Activated CD4-positive, alpha-beta T cell treated with anti-CD3 and anti-CD28 coated beads for 36 hours (primary cell): Measurements from ENCODE around the gene PFDN1. TPM values are rescaled to one million over a fixed set of nuclear protein-coding genes. Genes with fewer than 3 reads are reported as not detected.

Experiments used
- ATAC-seq: fragments of 200-7000 bp; cut with Tn5 transposase; one replicate; pipeline ENCODE4 v1.10.0; 2021; ENCODE audit warnings: mild to moderate bottlenecking, moderate library complexity
- CTCF ChIA-PET: fragments of 350-600 bp; sonication (Branson Sonifier 250); formaldehyde crosslinking; loops from one replicate; lab custom pipeline; 2021; ENCODE audit warnings: antibody characterized with exemption; lab: Charles Lee
- POLR2A ChIA-PET: fragments of 350-600 bp; sonication (Branson Sonifier 250); formaldehyde crosslinking; loops from one replicate; lab custom pipeline; 2021; ENCODE audit warnings: antibody characterized with exemption, inconsistent platforms; lab: Charles Lee
- DNase-seq: peaks from one replicate; pipeline ENCODE4 v3.0.0-alpha.2; 2020
- H3K27ac Mint-ChIP-seq: one replicate; pipeline ENCODE4 v1.8.0; 2021; ENCODE audit warnings: mixed read lengths
- H3K27me3 Mint-ChIP-seq: one replicate; pipeline ENCODE4 v1.8.0; 2021; ENCODE audit warnings: mixed read lengths
- H3K36me3 Mint-ChIP-seq: one replicate; pipeline ENCODE4 v1.8.0; 2021; ENCODE audit warnings: low read depth, mixed read lengths
- H3K4me1 Mint-ChIP-seq: one replicate; pipeline ENCODE4 v1.8.0; 2021; ENCODE audit warnings: mixed read lengths
- H3K4me3 Mint-ChIP-seq: one replicate; pipeline ENCODE4 v1.8.0; 2021; ENCODE audit warnings: mild to moderate bottlenecking, moderate library complexity, mixed read lengths
- H3K9me3 Mint-ChIP-seq: one replicate; pipeline ENCODE4 v1.8.0; 2021; ENCODE audit warnings: low read depth, mixed read lengths
- intact Hi-C, 2 experiments: fragments of 100-400 bp; cut with DNase I in 1 of 2; cut with micrococcal nuclease in 1 of 2; formaldehyde crosslinking; loops; one replicate each; pipeline versions ENCODE4 v1.14.2 to v1.15.1; 2022 to 2024; cut with DNase I, micrococcal nuclease
- total RNA-seq, 2 experiments: library from RNA; stranded (reverse); gene quantifications; one replicate each; pipeline ENCODE4 v1.2.3, GENCODE V29; 2021

The PFDN1 gene
- total RNA-seq, 2 experiments from 2014 or later: 52.6 to 63.2 TPM

DNA sequence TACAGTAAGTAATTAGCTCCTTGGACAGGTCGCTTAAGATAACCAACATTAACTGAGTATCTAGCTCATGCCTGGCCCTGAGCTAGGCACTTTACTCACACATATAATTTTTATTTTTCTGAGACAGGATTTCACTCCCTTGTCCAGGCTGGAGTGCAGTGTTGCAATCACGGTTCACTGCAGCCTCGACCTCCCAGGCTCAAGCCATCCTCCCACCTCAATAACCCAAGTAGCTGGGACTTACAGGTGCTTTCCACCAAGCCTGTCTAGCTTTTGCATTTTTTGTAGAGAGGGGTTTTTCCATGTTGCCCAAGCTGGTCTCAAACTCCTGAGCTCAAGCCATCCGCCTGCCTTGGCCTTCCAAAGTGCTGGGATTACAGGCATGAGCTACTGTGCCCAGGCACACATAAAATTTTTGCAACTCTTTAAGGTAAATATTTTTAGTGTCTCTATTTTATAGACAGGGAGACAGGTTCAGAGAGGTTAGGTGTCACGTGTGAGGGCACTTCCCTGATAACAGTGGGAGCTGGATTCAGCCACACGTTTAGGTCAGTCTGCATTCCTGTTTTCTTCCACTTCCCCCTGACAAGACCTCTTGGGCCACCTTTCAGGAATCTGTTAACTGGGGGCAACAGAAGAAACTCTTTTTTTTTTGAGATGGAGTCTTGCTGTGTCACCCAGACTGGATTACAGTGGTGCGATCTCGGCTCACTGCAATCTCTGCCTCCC, 25.3 kb upstream of the PFDN1 start:
- H3K9me3 Mint-ChIP-seq: no peaks in the 10 kb centered on the region
- H3K36me3 Mint-ChIP-seq: peaks cover 5% of the 10 kb centered on the region
- DNase-seq: no peak
- intact Hi-C loops: no loop called here
- ChIA-PET CTCF (interaction anchor here (0.7 to 2.0 kb wide), 7 partner anchors 17 to 87 kb away, joined by 3 to 9 read pairs (median 4); partner anchors contain the start of gene HBEGF), POLR2A (no interaction called here)
- H3K4me1 Mint-ChIP-seq: peaks cover 5% of the 10 kb centered on the region
- no peak for ATAC-seq
- H3K27me3 Mint-ChIP-seq: no peaks in the 10 kb centered on the region
- H3K4me3 Mint-ChIP-seq: no peak overlapping the region
- no peak overlapping the region for H3K27ac Mint-ChIP-seq

DNA sequence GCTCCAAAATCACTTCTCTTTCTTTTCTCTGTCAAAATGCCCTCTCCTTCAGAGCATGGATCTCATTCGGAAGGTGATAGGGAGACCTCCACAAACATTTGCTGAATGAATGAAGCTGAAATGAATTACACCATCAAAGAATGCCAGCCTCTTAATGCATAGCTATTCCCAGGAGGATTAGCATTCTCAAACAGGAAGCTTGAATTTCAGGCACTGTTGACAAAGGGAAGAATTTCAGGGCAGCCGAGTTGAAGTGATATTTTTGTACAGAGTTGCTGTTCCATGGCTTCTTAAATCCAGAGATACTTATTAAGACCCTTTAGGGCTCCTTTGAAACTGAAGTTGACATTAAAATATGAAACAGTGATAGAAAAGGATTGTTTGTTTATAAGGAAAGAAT, 24.7 kb upstream of the PFDN1 start:
- no peak overlapping the region for H3K27ac Mint-ChIP-seq
- H3K36me3 Mint-ChIP-seq: peaks cover 2% of the 10 kb centered on the region
- intact Hi-C loops: no loop called here
- no peak overlapping the region for H3K4me3 Mint-ChIP-seq
- no peak for DNase-seq
- H3K27me3 Mint-ChIP-seq: no peaks in the 10 kb centered on the region
- ChIA-PET CTCF (interaction anchor here (0.7 to 2.0 kb wide), 6 partner anchors 18 to 87 kb away, joined by 3 to 9 read pairs (median 4); partner anchors contain the start of gene HBEGF), POLR2A (no interaction called here)
- no peak for ATAC-seq
- H3K4me1 Mint-ChIP-seq: peaks cover 5% of the 10 kb centered on the region
- H3K9me3 Mint-ChIP-seq: no peaks in the 10 kb centered on the region

DNA sequence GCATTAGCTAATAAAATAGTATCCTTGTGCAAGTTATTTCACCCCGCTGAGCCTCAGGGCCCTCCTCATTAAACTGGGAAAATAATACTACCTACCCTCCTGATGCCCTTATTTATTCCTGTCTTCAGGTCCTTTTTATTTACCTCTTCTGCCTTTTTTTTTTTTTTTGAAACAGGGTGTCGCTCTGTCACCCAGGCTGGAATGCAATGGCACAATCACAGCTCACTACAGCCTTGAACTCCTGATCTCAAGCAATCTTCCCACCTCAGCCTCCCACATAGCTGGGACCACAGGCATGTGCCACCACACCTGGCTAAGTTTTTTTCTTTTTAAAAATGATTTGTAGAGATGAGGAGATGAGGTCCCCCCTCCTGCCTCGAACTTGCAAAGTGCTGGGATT, 22.6 kb upstream of the PFDN1 start:
- Mint-ChIP-seq H3K27ac (no peak overlapping the region), H3K9me3 (no peaks in the 10 kb centered on the region), H3K4me3 (no peak overlapping the region), H3K4me1 (peaks cover 5% of the 10 kb centered on the region), H3K27me3 (no peaks in the 10 kb centered on the region), H3K36me3 (no peaks in the 10 kb centered on the region)
- ChIA-PET CTCF (interaction anchor here (0.6 to 1.2 kb wide), 4 partner anchors 38 to 232 kb away, joined by 3 to 4 read pairs (median 3); partner anchors contain the start of gene SRA1), POLR2A (no interaction called here)
- ATAC-seq (no peak), DNase-seq (no peak)
- intact Hi-C loops: no loop called here

DNA sequence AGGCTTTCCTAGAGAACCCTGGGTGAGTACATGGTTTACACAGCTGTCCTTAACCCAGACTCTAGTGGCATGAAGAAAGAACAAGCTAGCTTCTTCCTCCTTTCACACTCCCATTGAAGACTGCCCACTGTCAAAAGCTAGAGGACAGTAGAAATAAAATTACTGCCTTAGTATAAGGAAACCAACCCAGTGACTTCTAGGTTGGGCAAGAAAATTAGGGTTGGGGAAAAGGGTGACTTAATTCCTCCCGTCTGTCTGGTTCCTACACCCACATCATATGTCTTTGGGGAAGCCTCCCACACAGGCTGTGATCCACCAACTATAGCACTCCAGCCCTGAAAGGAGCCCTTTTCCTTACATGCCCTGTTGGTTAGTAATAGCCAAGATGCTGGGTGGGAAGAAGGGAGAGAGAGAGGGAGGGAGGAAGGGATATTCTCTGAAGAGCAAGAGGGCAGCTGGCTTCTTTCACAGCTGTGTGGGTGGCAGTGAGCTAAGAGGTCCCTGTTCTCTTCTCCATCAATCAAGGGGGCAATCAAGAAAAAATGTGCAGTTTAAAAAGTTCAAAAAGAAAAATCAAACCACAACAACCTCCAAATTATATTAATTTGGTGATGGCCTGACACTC, 21.8 kb upstream of the PFDN1 start:
- Mint-ChIP-seq H3K27me3 (no peaks in the 10 kb centered on the region), H3K9me3 (no peaks in the 10 kb centered on the region), H3K4me1 (peaks cover 5% of the 10 kb centered on the region), H3K27ac (no peak overlapping the region), H3K4me3 (no peak overlapping the region), H3K36me3 (no peaks in the 10 kb centered on the region)
- CTCF ChIA-PET: interaction anchor here (0.5 to 1.2 kb wide), 6 partner anchors 22 to 110 kb away, joined by 3 to 4 read pairs (median 3); partner anchors contain the start of gene HBEGF
- DNase-seq (no peak), ATAC-seq (no peak)
- POLR2A ChIA-PET: interaction anchor here (0.5 kb wide), 1 partner anchor 142 kb away, joined by 4 read pairs; no protein-coding TSS in a partner anchor
- intact Hi-C loops: no loop called here

DNA sequence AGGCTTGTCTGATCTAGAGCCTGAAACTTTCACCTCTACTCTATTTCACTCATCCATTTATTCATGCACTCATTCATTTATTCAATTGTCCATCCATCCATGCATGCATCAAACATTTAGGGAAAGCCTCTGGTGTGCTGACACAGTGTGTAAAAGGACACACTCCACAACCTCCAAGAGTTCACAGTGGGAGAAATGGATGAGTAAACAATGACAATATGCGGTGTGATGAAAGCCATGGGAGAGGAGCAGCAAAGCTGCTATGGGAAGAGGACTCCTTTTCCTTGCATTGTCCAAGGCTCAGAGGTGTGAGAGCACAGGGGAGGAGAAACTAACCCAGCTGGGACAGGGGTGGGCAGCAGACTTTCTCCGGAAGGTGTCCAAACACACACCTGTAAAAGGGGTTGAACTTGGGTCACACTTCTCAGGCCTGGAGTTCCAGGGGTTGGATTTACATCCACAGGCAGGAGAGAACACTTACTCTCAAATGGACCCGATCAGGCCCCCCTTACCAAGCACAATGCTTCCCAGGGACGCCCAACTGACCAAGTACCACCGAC, 21.2 kb upstream of the PFDN1 start:
- ChIA-PET POLR2A (interaction anchor here (0.5 kb wide), 1 partner anchor 141 kb away, joined by 4 read pairs; no protein-coding TSS in a partner anchor), CTCF (interaction anchor here (0.5 to 1.0 kb wide), 2 partner anchors 23 to 28 kb away, joined by 3 read pairs; partner anchors contain the start of gene HBEGF)
- DNase-seq: no peak
- Mint-ChIP-seq H3K27me3 (no peaks in the 10 kb centered on the region), H3K36me3 (no peaks in the 10 kb centered on the region), H3K9me3 (no peaks in the 10 kb centered on the region), H3K27ac (no peak overlapping the region), H3K4me1 (peaks cover 5% of the 10 kb centered on the region), H3K4me3 (no peak overlapping the region)
- no peak for ATAC-seq
- intact Hi-C loops: no loop called here

DNA sequence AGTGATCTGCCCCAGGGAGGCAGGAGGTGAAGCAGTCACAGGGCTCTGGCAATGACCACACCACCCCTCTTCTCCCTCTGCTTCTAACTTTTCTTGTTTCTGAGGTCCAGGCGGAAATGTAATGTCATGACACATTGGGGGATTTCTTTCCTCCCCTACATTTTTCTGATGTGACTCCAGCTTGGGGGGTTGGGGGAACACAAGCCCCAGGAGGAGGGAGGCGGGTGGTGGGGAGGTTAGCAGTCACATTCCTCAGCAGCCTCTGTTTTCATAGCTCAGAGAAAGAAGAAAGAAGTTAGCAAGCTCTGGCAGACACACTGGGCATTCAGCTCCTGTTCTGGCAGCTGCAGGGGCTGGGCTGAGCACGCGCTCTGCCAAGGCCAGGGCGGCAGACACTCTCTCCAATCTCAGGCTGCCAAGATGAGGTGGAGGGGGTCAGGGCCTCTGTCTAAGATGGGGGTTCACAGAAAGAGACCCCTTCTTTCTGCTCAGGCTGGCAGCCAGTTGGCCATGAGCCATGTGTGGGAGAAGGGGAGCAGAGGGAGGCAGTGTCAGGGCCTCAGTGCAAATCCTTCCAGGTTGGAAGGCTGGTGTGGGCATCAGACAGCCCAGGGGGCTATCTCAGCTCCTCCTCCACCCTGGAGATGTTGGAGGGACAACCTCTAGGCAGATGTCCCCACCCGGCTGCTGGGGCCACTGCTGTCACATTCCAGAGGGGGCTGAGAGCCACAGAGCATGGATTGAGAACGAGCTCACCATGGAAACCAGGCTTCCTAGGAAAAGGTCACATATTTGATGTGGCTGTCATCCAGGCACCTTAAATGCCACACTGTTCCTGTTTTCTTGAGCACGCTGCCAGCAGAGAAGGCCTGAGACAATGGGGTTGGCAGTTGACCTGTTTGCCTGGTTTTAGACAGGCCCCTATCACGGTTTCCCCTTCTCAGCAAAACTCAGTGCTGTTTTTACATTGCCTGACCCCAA, 20.1 kb upstream of the PFDN1 start:
- DNase-seq: no peak
- no peaks in the 10 kb centered on the region for H3K27me3 Mint-ChIP-seq
- peaks cover 5% of the 10 kb centered on the region for H3K4me1 Mint-ChIP-seq
- no peak overlapping the region for H3K27ac Mint-ChIP-seq
- ChIA-PET POLR2A (no interaction called here), CTCF (interaction anchor here (0.7 to 1.0 kb wide), 2 partner anchors 32 to 41 kb away, joined by 3 to 4 read pairs; no protein-coding TSS in a partner anchor)
- ATAC-seq: no peak
- no peak overlapping the region for H3K4me3 Mint-ChIP-seq
- no peaks in the 10 kb centered on the region for H3K36me3 Mint-ChIP-seq
- no peaks in the 10 kb centered on the region for H3K9me3 Mint-ChIP-seq
- intact Hi-C loops: no loop called here

DNA sequence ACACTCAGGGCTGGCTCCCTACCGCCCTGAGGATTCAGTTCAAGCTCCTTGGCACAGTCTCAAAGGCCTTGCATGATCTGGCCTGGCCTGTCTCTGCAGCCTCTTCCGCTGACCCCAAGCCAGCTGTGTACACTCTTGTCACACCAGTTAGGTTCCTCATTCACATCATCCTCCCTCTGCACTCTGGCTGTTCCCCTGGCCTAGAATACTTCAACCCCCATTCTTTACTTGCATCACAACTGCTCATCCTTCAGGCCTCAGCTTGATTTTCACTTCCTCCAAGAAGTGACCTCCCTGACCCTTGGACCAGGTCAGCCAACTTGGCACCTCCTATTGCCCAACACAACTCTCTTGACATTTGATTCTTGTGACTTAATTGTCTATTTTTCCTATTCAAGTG, 18.9 kb upstream of the PFDN1 start:
- DNase-seq (no peak), ATAC-seq (no peak)
- no peaks in the 10 kb centered on the region for H3K36me3 Mint-ChIP-seq
- peaks cover 5% of the 10 kb centered on the region for H3K4me1 Mint-ChIP-seq
- ChIA-PET POLR2A (no interaction called here), CTCF (interaction anchor here (1.8 to 1.9 kb wide), 2 partner anchors 78 to 398 kb away, joined by 4 to 6 read pairs; no protein-coding TSS in a partner anchor)
- intact Hi-C loops: no loop called here
- no peak overlapping the region for H3K27ac Mint-ChIP-seq
- no peak overlapping the region for H3K4me3 Mint-ChIP-seq
- no peaks in the 10 kb centered on the region for H3K9me3 Mint-ChIP-seq
- H3K27me3 Mint-ChIP-seq: no peaks in the 10 kb centered on the region

DNA sequence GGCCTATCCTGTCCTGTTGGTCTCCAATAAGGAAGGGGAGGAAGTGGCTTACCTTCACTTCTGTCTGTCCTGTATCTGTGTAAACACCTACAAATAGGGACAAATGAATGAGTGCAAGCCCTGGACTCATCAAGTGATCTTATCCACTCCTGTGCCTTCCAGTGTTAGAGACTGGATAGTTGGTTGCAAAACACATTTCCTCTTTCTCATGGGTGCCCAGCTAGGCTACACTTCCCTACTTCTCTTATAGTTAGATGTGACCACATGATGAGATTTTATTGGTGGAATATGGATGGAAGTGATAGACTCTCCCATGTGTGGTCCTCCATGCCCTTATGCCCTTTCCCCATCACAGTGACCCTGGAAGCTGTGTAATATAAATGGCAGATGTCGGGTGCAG, 16.9 kb upstream of the PFDN1 start:
- ATAC-seq: no peak
- DNase-seq: no peak
- no peaks in the 10 kb centered on the region for H3K9me3 Mint-ChIP-seq
- no peaks in the 10 kb centered on the region for H3K27me3 Mint-ChIP-seq
- ChIA-PET POLR2A (no interaction called here), CTCF (interaction anchor here (0.8 to 1.9 kb wide), 3 partner anchors 32 to 400 kb away, joined by 3 to 6 read pairs (median 4); no protein-coding TSS in a partner anchor)
- no peak overlapping the region for H3K4me3 Mint-ChIP-seq
- no peaks in the 10 kb centered on the region for H3K36me3 Mint-ChIP-seq
- H3K27ac Mint-ChIP-seq: no peak overlapping the region
- H3K4me1 Mint-ChIP-seq: peaks cover 3% of the 10 kb centered on the region
- intact Hi-C loops: no loop called here

DNA sequence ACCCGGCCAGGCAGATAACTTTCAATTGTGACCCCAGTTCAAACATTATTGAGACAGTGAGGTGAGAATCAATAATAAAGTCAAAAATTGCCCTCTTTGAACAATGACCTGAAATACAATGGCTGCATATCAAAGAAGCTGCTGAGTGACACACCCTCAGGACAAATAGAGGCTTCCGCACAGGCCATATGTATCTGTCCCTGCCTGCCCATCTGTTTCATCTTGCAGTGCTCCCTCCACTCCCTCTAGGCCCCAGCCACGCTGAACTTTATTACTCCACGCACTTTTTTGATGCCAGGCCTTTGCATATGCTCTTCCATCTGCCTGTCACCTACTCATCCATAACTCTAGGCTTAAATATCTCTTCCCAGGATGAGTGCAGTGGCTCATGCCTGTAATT, 15.9 kb upstream of the PFDN1 start:
- Mint-ChIP-seq H3K36me3 (no peaks in the 10 kb centered on the region), H3K4me3 (no peak overlapping the region), H3K27me3 (no peaks in the 10 kb centered on the region), H3K4me1 (no peaks in the 10 kb centered on the region), H3K9me3 (no peaks in the 10 kb centered on the region), H3K27ac (no peak overlapping the region)
- DNase-seq (no peak), ATAC-seq (no peak)
- ChIA-PET CTCF (no interaction called here), POLR2A (no interaction called here)
- intact Hi-C loops: no loop called here

DNA sequence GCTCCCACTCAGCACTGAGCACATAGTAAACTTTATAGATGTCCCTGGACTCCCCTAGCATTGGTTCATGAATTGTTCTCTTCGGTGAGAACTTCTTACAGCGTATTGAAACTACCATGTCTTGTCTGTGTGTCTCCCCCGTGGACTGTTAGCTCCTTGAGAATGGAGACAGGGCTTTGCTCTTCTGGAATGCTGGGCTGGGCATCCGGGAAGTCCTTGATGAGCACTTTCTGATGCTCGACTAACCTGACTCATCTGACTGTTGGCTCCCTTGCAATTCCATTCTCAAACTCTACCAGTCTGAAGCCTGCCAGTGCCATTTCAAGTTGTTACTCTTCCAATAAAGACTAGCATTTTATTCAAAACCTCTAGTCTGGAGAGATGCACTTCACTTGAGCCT, 15.0 kb upstream of the PFDN1 start:
- ATAC-seq: no peak
- ChIA-PET CTCF (interaction anchor here (1.0 to 1.1 kb wide), 3 partner anchors 31 to 48 kb away, joined by 3 read pairs; no protein-coding TSS in a partner anchor), POLR2A (no interaction called here)
- Mint-ChIP-seq H3K27me3 (no peaks in the 10 kb centered on the region), H3K4me1 (no peaks in the 10 kb centered on the region), H3K9me3 (no peaks in the 10 kb centered on the region), H3K36me3 (no peaks in the 10 kb centered on the region), H3K4me3 (no peak overlapping the region), H3K27ac (no peak overlapping the region)
- intact Hi-C loops: no loop called here
- DNase-seq: no peak
